Measurements from ENCODE around the gene KLKB1.

DNA sequence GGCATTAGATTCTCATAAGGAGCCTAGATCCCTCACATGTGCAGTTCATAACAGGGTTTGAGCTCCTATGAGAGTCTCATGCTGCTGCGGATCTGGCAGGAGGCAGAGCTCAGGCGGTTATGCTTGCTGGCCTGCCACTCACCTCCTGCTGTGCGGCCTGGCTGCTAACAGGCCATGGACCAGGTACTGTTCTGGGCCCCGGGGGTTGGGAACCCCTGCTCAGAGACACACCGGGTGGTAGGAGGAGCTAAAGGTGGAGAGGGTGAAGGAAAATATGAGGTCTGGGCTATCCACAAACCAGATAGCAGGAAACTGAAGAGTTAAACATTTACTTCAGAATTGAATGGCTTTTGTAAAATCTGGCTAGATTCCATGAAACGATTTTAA is 32.8 kb downstream of the KLKB1 start:
- TF ChIP-seq, protein P1, sequence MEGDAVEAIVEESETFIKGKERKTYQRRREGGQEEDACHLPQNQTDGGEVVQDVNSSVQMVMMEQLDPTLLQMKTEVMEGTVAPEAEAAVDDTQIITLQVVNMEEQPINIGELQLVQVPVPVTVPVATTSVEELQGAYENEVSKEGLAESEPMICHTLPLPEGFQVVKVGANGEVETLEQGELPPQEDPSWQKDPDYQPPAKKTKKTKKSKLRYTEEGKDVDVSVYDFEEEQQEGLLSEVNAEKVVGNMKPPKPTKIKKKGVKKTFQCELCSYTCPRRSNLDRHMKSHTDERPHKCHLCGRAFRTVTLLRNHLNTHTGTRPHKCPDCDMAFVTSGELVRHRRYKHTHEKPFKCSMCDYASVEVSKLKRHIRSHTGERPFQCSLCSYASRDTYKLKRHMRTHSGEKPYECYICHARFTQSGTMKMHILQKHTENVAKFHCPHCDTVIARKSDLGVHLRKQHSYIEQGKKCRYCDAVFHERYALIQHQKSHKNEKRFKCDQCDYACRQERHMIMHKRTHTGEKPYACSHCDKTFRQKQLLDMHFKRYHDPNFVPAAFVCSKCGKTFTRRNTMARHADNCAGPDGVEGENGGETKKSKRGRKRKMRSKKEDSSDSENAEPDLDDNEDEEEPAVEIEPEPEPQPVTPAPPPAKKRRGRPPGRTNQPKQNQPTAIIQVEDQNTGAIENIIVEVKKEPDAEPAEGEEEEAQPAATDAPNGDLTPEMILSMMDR (IDR thresholded peaks at IDR 0.05): no peak
- TF ChIP-seq EZH2 (IDR thresholded peaks at IDR 0.05; ENCODE audit: borderline replicate concordance, insufficient read depth, low read depth, low read length, poor library complexity, severe bottlenecking): no peak

Data from B cell (primary cell).